GM18502 (cell line): Measurements from ENCODE around the gene PTPRH.
"Not testable (repeated sequence)": the region's sequence is repeated elsewhere in the genome, so short reads cannot be mapped to it uniquely, and the experiment has no call there.

Source experiments
- ATAC-seq: cut with Tn5 transposase; IDR thresholded peaks from one replicate; pipeline ENCODE4 v1.9.1; 2021; ENCODE audit warnings: mild to moderate bottlenecking; ENCODE audit not compliant: unreplicated experiment, poor library complexity

Gene PTPRH

DNA sequence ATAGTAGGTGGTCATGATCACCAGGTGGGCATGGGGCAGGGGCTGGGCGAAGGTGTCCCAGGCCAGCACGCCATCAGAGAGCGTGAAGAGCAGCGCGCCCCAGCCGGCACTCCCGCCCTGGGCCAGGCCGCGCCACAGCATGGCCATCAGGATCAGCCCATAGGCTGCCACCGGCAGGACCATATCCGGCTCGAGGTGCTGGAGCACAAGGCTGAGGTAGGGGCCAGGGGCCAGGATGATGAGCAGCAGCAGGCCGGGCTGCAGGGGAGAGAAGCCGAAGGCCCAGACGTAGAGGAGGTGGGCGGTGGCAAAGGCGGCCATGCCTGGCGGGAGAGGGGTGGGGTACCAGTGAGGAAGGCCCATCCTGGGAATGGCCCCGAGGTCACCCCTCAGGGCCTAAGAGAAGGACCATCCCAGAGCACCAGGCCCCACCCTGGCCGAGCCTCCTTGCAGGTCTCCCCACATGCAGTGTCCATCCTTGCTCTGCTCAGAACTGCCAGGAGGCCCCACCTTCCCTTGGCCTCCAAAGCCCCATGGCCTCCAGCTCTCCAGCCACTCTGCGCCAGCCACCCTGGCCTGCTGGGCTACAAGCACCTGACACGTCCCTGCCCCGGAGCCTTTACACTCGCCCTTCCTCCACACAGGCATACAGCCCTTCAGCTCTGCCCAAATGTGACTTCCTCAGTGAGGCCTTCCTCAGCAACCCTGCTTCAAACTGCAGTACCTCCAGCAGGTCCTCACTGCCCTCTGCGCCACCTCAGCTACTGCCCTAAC, 18.1 kb upstream of the PTPRH start:
- ATAC-seq: no peak

GRCh38 chr19:55226788-55227187, 17.5 kb upstream of the PTPRH start:
- ATAC-seq: no peak

GRCh38 chr19:55226273-55226672, 17.0 kb upstream of the PTPRH start:
- ATAC-seq: no peak

- no peak for ATAC-seq
These were observed 16.2 kb upstream of the PTPRH start for GRCh38 chr19:55225415-55225958.

GRCh38 chr19:55224679-55225414, 15.5 kb upstream of the PTPRH start:
- not testable (repeated sequence) for ATAC-seq

DNA sequence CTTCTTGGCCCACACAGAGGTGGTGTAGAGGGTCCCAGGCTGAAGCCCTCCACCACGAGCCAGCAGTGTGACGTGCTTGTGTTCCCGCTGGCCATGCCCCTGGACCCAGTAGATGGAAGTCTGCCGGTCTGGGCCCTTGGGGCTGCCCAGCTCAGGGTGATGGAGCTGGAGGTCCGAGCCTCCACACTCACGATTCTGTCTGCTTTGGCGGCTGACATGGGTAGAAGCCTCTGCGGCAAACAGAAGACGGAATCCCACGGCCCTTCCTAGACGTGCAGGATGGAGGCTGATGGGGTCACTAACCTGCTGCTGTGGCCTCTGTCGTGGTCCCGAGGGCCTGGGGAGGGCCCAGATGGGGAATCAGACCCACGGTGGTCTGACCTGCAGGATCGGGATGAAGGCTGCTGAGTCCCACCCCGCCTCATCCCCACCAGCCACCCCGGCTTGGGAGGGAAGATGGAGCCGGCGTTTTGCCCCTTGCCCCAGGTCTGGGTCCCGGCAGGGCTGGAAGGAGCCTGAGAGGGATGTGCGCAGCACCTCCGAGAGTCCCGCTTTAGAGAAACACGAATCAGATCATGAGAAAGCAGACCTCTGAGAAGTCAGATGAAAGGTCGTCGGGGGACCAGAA, 14.9 kb upstream of the PTPRH start:
- ATAC-seq: no peak

GRCh38 chr19:55223291-55224037, 14.2 kb upstream of the PTPRH start:
- no peak for ATAC-seq

- ATAC-seq: no peak
These were observed 11.2 kb upstream of the PTPRH start for GRCh38 chr19:55220525-55220924.

- ATAC-seq: no peak
These were observed 7.3 kb upstream of the PTPRH start for GRCh38 chr19:55216461-55217198.

DNA sequence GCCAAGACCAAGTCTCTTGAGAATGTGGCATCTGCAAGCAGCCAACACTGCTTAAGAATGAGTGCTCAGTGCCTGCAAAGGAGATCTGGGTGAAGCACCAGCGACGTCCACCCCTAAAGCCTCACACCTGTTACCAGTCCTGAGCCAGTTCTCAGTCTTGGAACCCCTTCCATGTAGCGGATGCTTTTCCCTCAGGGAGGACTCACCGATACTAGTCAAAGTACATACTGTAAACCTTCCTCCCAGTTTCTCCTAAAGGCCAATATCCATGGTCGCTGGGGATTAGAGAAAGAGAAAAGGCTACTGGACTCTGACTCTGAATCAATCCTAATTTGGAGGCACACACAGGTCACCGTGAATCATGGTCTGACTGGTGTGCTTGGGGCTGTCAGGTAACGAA, 4.2 kb upstream of the PTPRH start:
- ATAC-seq: no peak

DNA sequence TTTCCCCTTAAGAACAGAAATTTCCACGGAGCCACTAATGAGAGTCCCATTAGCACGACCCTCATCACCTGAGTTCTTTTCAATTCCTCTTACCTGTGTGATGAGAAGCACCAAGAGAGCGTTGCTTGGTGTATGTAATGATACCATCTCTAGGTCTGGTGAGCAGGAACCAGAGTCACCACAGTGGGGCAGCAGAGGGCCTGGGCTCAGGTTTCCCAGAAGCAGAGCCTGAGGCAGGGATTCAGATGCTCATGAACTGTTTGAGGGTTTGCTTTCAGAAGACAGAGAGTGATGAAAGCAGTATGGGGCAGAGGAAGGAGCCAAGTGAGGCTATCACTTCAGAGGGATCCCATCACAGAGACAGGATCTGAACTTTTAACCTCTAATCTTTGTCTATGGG, 3.1 kb upstream of the PTPRH start:
- no peak for ATAC-seq

- ATAC-seq: no peak
These were observed 582 bp upstream of the PTPRH start for GRCh38 chr19:55209693-55210472.

GRCh38 chr19:55206664-55207500, 2.4 kb downstream of the PTPRH start:
- no peak for ATAC-seq

GRCh38 chr19:55202199-55202598, 7.1 kb downstream of the PTPRH start:
- not testable (repeated sequence) for ATAC-seq

DNA sequence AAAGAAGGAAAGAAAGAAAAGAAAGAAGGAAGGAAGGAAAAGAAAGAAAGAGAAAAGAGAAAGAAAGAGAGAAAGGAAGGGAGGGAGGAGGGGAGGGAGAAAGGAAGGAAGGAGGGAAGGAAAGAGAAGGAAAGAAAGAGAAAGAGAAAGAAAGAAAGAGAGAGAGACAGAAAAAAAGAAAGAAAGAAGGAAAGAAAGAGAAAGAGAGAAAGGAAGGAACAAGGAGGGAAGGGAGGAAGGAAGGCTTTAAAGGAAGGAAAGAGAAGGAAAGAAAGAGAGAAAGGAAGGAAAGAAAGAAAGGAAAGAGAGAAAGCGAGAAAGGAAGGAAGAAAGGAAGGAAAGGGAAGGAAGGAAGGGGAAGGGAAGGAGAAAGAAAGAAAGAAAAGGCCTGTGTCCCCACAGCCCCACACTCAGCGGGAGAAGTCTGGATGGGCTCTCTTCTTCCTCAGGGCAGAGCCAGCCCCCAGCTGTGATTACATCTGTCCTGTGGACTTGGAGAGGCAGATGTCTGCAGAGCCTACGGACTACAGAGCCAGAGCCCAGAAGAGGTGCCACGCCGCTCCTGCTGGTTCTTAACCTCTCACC, 9.6 kb downstream of the PTPRH start:
- no peak for ATAC-seq

GRCh38 chr19:55198651-55199050, 10.7 kb downstream of the PTPRH start:
- ATAC-seq: no peak

GRCh38 chr19:55197528-55197927, 11.8 kb downstream of the PTPRH start:
- ATAC-seq: no peak

- ATAC-seq: no peak
These were observed 12.5 kb downstream of the PTPRH start for GRCh38 chr19:55196803-55197202.
